GM18867 (cell line): ENCODE measurements around the gene SEC22B.
"Not testable (repeated sequence)": the region's sequence is repeated elsewhere in the genome, so short reads cannot be mapped to it uniquely, and the experiment has no call there.

Source experiments
- ATAC-seq: cut with Tn5 transposase; IDR thresholded peaks from one replicate; pipeline ENCODE4 v1.9.1; 2021; ENCODE audit warnings: mild to moderate bottlenecking, moderate library complexity; ENCODE audit not compliant: unreplicated experiment

SEC22B gene

GRCh38 chr1:120149420-120150059 lies 26.8 kb downstream of the SEC22B start:
- not testable (repeated sequence) for ATAC-seq

DNA sequence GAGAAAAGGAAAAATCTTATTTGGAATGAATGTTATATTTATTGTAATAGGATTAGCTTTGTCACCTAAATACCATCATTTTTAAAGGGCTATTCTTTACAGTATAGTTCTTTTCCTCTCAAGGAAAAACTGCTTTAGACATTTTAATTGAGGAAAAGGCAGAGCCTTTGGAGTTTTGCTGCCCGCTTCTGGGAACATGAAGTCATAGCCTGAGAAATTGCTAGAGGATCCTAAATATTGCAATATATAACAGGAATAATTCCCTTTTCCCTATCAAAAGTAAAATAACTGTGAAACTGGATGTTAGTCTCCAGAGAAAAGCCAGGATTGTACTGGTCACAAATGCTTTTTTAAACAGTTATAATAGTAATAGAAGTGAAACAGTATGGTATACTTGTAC lies 30.5 kb downstream of the SEC22B start:
- not testable (repeated sequence) for ATAC-seq

DNA sequence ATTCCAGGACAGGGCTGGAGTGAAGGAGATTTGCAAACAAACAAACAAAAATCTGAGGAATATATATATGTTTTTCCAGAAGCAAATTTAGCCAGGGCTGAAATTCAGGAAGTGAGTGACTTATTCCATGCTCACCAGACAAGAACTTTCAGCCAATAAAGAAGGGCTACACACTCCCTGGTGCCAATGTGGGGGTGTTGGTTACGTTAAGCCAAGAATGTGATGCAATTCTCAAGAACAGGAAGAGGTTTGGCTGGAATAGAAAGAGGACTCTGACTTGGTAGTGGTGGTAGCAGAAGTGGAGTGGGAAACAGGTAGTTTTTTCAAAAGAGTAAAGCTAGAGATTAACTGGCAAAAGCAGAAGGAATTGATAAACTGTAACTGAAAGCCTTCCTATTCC lies 31.7 kb downstream of the SEC22B start:
- not testable (repeated sequence) for ATAC-seq

GRCh38 chr1:120144169-120144568 lies 32.2 kb downstream of the SEC22B start:
- ATAC-seq, result not testable (repeated sequence)

- ATAC-seq, result not testable (repeated sequence)
Measured at GRCh38 chr1:120143334-120143733, 33.0 kb downstream of the SEC22B start.

- peak; percentile 99 for ATAC-seq
Measured at GRCh38 chr1:120142512-120143263, 33.6 kb downstream of the SEC22B start.

DNA sequence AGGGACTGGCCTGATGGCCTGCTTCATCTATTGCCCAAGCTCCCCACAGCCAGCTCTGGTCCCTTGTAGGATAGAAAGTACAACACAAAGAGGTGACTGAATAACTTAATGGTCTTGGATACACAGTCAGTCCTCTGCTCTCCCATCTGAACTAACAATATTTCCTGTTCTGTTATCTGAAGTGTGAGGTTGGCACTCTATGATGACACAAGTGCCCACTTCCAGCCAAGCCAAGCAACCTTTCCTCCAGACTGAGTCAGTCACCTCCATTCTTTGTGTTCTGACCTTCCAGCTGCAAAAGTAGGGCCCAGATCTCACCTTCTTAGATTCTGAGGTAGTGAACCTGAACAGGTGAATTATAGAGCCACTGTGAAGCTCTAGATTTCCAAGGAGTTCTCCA lies 34.5 kb downstream of the SEC22B start:
- ATAC-seq, result not testable (repeated sequence)

DNA sequence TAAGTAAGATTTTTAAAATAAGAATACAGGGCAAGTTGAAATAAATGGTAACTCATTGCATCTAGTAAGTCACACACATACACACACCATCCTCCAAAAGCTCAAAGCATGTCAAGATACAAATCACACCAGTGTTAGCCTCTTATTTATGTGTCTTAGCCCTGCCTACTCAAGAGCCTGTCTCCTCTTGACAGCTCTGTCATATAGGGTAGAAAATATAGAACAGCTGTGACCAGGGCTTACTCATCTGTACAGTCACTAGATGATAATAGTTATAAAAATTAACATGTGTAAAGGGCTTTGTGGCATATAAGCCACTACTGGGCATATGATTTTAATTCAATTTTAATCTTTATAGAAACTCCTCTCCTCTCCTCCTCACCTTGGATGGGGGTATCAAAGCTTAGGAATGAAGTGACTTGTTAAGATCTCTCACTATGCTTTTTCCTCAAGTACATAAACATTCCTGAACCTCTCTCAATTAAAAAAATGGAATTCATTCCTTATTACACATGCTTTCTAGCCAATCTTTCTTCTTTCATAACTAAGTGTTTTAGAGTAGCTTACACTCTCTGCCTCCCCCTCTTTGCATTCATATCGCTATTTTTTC lies 35.6 kb downstream of the SEC22B start:
- ATAC-seq, result not testable (repeated sequence)

GRCh38 chr1:120136086-120136485 lies 40.2 kb downstream of the SEC22B start:
- ATAC-seq, result not testable (repeated sequence)

DNA sequence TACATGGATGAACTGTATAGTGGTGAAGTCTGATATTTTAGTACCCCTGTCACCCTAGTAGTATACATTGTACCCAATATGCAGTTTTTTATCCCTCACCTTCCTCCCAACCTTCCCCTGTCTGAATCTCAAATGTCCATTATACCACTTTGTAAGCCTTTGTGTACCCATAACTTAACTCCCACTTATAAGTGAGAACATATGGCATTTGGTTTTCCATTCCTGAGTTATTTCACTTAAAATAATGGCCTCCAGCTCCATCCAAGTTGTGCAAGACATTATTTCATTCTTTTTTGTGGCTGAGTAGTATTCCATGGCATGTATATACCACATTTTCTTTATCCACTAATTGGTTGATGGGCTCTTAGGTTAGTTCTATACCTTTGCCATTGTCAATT lies 42.4 kb downstream of the SEC22B start:
- ATAC-seq, result not testable (repeated sequence)

- ATAC-seq, result no peak
Measured at GRCh38 chr1:120133228-120133927, 42.9 kb downstream of the SEC22B start.

DNA sequence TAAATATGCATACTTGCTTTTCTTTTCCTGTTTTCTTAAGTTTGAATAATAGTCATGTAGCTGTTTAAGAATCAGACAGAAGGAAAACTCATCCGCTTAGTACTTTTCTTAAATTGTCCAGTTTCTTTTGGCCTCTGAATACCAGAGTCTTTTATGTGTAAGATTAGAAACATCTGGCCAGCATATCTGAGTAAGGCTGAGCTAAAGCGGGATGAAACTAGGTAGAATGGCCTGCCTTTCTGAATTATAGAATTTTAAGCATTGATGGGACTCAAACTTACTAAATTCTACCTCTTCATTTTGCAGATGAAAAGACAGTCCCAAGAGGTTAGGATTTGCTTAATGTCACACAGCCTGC lies 43.9 kb downstream of the SEC22B start:
- ATAC-seq, result not testable (repeated sequence)

GRCh38 chr1:120131611-120132405 lies 44.5 kb downstream of the SEC22B start:
- peak; percentile 82 for ATAC-seq

- not testable (repeated sequence) for ATAC-seq
Measured at GRCh38 chr1:120127921-120128320, 48.4 kb downstream of the SEC22B start.

DNA sequence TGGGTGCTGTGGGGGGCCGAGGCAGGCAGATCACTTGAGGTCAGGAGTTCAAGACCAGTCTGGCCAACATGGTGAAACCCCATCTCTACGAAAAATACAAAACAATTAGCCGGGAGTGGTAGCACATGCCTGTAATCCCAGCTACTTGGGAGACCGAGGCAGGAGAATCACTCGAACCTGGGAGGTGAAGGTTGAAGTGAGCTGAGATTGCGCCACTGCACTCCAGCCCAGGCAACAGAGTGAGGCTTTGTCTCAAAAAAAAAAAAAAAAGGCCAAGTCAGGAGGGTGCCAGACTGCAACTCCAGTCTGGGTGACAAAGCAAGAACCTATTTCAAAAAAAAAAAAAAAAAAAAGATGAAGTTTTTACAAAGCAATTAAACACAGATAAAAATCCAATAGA lies 50.1 kb downstream of the SEC22B start:
- not testable (repeated sequence) for ATAC-seq

- not testable (repeated sequence) for ATAC-seq
Measured at GRCh38 chr1:120124628-120125027, 51.7 kb downstream of the SEC22B start.

DNA sequence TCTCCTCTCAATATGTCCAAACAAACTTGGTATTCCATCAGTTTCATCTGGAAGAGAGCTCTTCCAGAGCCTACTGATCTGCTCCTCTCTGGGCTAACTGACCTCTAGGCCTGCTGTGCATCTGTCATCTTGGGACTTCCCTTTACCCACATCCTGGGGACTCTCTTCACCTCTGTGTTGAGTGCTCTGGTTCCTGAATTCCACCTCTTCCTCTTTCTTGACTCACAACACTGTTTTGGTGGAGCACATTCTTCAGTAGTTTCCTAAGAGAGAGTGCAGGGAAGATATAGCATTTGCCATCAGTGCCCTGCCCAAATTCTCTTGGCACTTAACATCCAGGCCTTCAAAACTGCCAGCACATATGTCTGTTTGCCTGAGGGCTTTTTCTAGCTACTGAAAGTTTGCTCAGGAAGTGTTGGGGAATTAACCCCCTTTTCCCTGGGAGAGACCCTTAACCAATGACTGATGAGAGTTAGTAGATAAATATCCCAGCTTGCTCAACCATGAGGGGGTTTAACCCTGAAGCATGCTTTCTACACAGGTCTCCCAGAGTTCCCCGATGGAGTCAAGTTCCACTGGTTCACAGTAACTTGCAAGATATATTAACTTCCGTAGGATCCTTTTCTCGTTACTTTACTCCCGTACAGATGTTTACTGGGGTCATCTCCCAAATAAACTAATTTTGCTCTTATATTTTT lies 52.4 kb downstream of the SEC22B start:
- peak; percentile 35 for ATAC-seq

DNA sequence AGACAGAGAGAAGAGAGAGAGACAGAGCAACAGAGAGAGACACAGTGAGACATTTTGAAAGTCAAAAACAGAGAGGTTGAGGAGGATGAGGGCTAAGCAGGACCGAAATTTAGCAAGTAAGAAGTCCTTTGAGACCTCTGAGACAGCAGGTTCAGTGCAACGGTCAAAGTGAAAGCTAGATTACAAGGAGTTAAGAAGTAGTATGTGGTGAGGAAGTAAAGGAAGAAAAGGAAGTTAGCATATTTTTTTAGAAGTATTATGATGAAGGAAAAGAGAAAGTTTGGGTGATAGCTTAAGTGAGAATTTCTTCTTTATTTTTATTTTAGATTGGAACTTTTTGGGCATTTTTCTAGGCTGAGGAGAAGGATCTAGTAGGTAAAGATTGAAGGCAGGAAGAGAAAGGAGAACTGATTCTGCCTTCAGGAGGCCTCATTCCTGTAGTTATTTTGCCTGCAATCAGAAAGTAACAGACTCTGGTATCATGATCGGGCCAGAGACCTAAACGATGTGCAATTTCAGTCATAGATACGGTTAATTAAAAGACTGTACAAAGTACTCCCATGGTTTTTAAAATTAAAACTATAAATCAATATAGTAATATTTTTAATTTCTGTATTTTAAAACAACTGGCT lies 53.9 kb downstream of the SEC22B start:
- ATAC-seq, result peak; percentile 90

DNA sequence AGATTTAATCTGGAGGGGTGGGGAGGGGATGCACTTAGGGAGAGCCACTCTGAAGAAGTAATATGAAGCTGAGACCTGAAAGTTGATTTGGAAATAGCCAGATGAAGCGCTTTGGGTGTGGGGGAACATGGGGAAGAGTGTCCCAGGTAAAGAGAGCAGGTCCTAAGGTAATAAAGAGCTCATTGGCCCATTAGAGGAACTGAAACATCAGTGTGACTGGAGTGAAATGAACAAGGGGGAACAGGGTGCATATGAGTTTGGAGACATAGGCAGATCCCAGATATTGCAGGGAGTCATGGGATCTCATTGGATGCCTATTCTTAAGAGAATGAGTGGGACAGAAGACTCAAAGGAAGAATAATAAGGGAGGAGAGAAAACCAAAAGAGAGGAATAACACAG lies 54.5 kb downstream of the SEC22B start:
- not testable (repeated sequence) for ATAC-seq
